ENCODE data around the gene OR6Q1. TPM values are rescaled to one million over a fixed set of nuclear protein-coding genes. Genes with fewer than 3 reads are reported as not detected.

The OR6Q1 gene
- total and polyA plus RNA-seq, 9 of the 15 experiments (the other 6 are each of a cell fraction or from before 2014, with no cell fraction given): not detected

DNA sequence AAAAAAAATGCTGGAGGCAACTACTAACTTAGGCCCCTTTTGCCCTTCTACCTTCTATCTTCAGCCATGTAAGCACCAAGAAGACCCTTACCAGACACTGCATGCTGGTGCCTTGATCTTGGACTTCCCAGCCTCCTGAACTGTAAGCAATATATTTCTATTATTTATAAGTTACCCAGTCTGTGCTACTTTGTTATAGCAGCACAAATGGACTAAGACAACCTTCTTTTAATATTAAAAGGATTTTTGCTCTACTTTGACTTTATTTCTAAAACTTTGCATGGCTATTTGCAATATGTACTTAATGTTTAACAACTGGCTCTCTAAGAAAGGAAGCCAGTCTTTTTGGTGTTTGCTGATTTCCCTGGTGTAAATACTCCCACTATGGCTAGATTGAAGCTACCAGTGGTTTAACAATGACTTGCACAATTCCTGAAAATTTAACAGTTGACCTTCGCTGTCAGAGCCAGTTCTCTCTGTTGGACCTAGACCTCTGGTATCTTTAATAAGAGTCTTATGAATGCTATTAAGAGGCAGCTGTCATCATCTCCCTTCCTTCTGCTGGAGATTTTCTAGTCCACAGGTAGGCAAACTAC is 25.2 kb downstream of the OR6Q1 start (continued):
- TF ChIP-seq NFE2 (IDR thresholded peaks at IDR 0.05; ENCODE audit: low read depth): peak; percentile 51
- TF ChIP-seq SMC3 (conservative IDR thresholded peaks at IDR 0.05; ENCODE audit: insufficient read depth, low read depth, low read length): no peak
- no peak for TF ChIP-seq SMARCC2 (IDR thresholded peaks at IDR 0.05; ENCODE audit: low read depth)

DNA sequence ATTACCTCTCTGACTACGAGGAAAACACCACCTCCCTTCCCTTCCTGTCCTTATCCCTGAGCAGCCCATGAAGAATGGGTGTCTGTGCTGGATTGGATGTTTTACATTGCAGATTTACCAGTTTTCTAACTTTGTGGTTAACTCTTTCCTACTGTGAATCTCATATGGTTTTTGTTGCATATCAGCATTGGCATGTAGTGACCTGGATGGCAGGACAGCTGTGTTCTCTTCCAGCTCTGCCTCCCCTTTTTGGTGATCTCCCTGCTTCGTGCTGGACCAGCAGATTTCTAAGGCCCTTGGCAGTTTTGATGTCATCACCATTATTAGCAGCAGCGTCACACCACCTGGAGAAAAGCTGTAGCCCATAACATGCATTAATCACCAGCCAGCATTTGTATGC is 26.7 kb downstream of the OR6Q1 start:
- intact Hi-C loops (cut with micrococcal nuclease): no loop called here
- no peak for FAIRE-seq
- BruUV-seq (replicated peaks): no TSS peak

More for the DNA sequence above, 26.7 kb downstream of the OR6Q1 start:
- no peaks in the 10 kb centered on the region for H3K79me2 ChIP-seq (ENCODE audit: control insufficient read depth, insufficient read depth, low read length)
- POLR2A ChIA-PET: interaction anchor here (0.5 to 0.6 kb wide), 2 partner anchors 121 to 309 kb away, joined by 3 to 5 read pairs; no protein-coding TSS in a partner anchor
- DNase-seq (ENCODE audit: extremely low read depth in 1 of 4, low spot score in 3 of 4): no peak
- H3K9me3 ChIP-seq (replicated peaks; ENCODE audit: control insufficient read depth, insufficient read depth, low read depth, low read length): no peaks in the 10 kb centered on the region
- in situ Hi-C loops (cut with MboI): no loop called here
- no peaks in the 10 kb centered on the region for H3K36me3 ChIP-seq (ENCODE audit: control insufficient read depth, insufficient read depth, low read length)
- 0% methylated on average over 3 of the region's 3 CpGs for WGBS (ENCODE audit: insufficient coverage, low coverage, missing lambda C conversion rate)
- H4K20me1 ChIP-seq (replicated peaks; ENCODE audit: control insufficient read depth, insufficient read depth, low read length): no peaks in the 10 kb centered on the region
- H3K9me1 ChIP-seq (ENCODE audit: control insufficient read depth, insufficient read depth, low read length): no peaks in the 10 kb centered on the region
- no peak overlapping the region for H2AFZ ChIP-seq (ENCODE audit: low read depth, low read length)
- CTCF ChIA-PET (ENCODE audit: low intra/inter-chr PET ratio): interaction anchor here (0.6 kb wide), 1 partner anchor 257 kb away, joined by 3 read pairs; no protein-coding TSS in a partner anchor
- H3K4me1 ChIP-seq (replicated peaks in 1 of 2; ENCODE audit: control insufficient read depth in 2 of 2, insufficient read depth in 2 of 2, low read length in 2 of 2): no peaks in the 10 kb centered on the region
- no peak overlapping the region for H3K9ac ChIP-seq (ENCODE audit: insufficient read depth in 1 of 2, low read depth in 2 of 2, low read length in 2 of 2)
- H3K4me3 ChIP-seq: no peak overlapping the region
- no peak for ATAC-seq
- no peak overlapping the region for H3K4me2 ChIP-seq (ENCODE audit: insufficient read depth, low read length)
- H3K27ac ChIP-seq (ENCODE audit: extremely low read depth, low read depth, low read length): no peak overlapping the region
- TF ChIP-seq ZC3H11A (IDR thresholded peaks at IDR 0.05; ENCODE audit: low read depth, low read length): no peak
- TF ChIP-seq ZNF583 (CRISPR knock-in tag; IDR thresholded peaks at IDR 0.05): no peak
- H3K27me3 ChIP-seq (ENCODE audit: control insufficient read depth in 2 of 2, insufficient read depth in 2 of 2, low read length in 2 of 2): no peaks in the 10 kb centered on the region

All from K562 (cell line).